NB4 (cell line): Measurements from ENCODE around the gene DICER1.
A peak's percentile ranks its signal among the peaks of the same experiment; 100 is the strongest.

Source experiments
- DNase-seq: peaks from one replicate; pipeline ENCODE4 v3.0.0; 2010; ENCODE audit warnings: low read depth
- H3K4me3 ChIP-seq: one replicate; pipeline ENCODE4 v1.5.1; 2011; ENCODE audit warnings: mild to moderate bottlenecking, low read depth, low read length, moderate library complexity
- MYC ChIP-seq: IDR thresholded peaks from 2 replicates; pipeline ENCODE4 v1.6.1; 2011; ENCODE audit warnings: low read depth, low read length
- POLR2A ChIP-seq: IDR thresholded peaks from 2 replicates; pipeline ENCODE4 v1.6.1; 2011; ENCODE audit warnings: mild to moderate bottlenecking; ENCODE audit not compliant: insufficient read length; ENCODE audit errors: extremely low read depth
- TF ChIP-seq, protein P1 (sequence below): IDR thresholded peaks from 2 replicates; pipeline ENCODE4 v1.6.1; 2011; ENCODE audit warnings: low read depth, low read length
- TF ChIP-seq, protein P2 (sequence below): IDR thresholded peaks from one replicate; pipeline ENCODE4 v1.5.1; 2012; ENCODE audit warnings: low read depth, low read length

Gene DICER1

DNA sequence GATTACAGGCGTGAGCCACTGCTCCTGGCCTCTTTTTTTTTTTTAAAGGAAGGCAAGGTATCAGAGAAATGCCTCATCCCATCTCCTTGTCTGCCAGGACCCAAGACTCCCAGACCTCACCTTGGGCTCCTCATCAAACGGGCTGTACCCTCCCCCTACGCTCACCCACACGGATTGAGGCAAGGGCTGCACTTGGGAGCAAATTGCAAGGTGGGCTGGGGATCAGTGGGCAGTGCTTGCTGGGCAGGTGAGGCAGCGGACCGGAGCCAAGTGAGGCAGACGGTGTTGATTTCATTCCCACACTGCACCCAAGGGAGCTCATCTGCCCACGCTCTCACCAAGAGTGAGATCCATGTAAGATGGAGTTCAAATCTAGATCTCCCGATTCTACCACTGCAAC, 41.0 kb upstream of the DICER1 start:
- DNase-seq = no peak
- no peak overlapping the region for H3K4me3 ChIP-seq
- TF ChIP-seq, protein P1, sequence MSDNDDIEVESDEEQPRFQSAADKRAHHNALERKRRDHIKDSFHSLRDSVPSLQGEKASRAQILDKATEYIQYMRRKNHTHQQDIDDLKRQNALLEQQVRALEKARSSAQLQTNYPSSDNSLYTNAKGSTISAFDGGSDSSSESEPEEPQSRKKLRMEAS = no peak

DNA sequence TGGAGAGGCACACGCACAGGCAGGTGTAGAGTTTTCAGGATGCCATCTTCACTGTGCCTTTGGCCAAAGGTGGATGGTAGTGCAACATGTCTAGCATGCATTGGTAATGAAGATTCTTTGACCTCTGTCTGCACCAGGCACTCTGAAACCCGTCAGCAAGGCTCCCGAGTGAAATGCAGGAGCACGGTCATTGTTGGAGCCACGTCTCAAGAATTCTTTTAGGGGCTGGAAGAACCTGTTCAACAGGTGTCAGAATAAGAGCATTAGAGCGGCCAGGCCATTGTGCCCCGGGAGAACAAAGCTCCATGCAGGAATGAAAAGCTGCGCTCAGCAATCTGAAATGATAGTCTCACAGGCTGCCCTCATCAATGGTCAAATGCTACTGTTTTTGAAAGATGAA, 40.2 kb upstream of the DICER1 start:
- no peak for DNase-seq
- TF ChIP-seq MYC (no peak), POLR2A (no peak)
- TF ChIP-seq, protein P1 = no peak
- TF ChIP-seq, protein P2, sequence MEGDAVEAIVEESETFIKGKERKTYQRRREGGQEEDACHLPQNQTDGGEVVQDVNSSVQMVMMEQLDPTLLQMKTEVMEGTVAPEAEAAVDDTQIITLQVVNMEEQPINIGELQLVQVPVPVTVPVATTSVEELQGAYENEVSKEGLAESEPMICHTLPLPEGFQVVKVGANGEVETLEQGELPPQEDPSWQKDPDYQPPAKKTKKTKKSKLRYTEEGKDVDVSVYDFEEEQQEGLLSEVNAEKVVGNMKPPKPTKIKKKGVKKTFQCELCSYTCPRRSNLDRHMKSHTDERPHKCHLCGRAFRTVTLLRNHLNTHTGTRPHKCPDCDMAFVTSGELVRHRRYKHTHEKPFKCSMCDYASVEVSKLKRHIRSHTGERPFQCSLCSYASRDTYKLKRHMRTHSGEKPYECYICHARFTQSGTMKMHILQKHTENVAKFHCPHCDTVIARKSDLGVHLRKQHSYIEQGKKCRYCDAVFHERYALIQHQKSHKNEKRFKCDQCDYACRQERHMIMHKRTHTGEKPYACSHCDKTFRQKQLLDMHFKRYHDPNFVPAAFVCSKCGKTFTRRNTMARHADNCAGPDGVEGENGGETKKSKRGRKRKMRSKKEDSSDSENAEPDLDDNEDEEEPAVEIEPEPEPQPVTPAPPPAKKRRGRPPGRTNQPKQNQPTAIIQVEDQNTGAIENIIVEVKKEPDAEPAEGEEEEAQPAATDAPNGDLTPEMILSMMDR = no peak

DNA sequence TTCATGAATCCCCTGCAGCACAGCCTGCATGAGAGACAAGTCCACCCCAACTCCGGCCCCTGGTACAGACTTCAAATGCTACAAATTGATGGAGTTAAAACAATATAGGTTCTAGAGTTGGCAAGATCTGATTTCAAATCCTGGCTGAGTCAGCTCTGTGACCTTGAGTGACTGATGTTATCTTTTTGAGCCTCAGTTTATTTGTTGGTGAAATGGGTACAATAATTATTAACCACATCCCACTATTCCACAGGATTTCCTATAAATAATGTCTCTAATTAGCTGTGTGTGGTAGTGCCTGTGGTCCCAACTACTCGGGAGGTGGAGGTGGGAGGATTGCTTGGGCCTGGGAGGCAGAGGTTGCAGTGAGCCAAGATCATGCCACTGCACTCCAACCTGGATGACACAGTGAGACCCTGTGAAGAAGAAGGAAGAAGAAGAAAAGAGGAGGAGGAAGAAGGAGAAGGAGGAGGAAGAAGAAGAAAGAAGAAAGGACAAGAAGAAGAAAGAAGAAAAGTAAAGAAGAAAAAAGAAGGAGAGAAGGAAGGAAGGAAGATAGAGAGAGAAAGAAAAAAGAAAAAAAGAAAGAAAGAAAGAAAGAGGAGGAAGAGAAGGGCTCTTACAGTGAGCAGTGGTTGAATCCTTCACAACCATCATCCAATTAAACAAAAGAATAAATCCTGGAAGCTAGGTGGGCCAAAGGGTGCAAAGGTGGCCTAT, 39.7 kb upstream of the DICER1 start:
- no peak overlapping the region for H3K4me3 ChIP-seq
- DNase-seq = no peak
- TF ChIP-seq, protein P2 = no peak
- TF ChIP-seq MYC (no peak), POLR2A (no peak)
- TF ChIP-seq, protein P1 = no peak

More for the DNA sequence above, 40.2 kb upstream of the DICER1 start:
- H3K4me3 ChIP-seq = no peak overlapping the region

DNA sequence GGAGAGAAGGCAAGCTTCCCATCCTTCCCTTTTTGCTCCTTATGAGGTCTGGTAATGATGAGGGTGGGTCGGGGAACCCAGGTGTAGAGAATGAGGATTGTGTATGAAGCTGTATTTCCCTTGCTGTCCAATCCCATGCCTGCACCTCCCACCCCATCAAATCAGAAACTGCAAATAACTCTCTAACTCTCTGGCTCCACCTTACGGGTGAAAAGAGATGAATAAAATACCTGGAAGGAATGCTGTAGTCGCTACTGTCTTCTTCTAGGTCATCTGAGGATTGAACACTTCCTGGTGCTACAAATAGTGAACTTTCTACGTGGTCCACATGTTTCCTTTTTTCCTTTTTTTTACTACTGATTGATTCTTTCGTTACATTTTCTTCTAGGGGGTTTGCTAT, 38.9 kb upstream of the DICER1 start:
- TF ChIP-seq, protein P2 = peak; percentile 39
- TF ChIP-seq, protein P1 = no peak
- TF ChIP-seq MYC (no peak), POLR2A (no peak)
- DNase-seq = peak; percentile 58
- no peak overlapping the region for H3K4me3 ChIP-seq

DNA sequence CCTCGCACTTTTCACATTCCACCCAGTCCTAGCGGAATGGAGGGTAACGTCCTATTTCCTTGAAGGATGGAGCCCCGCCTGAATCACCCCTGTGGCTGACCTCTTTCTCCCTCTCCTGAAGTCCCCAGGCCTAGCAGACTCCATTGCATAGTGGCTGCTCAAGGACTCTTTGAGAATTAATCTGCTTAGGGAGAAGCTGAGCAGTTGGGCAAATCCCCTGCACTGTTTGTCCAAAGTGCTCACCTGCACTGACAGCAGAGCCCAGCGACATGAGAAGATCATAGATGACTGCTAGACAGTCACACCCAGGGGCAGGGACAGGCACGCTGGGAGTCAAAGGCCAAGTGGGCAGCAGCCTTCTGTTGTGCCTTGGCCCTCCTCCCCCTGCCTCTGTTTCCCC, 37.7 kb upstream of the DICER1 start:
- TF ChIP-seq MYC (no peak), POLR2A (no peak)
- TF ChIP-seq, protein P1 = no peak
- TF ChIP-seq, protein P2 = no peak
- H3K4me3 ChIP-seq = no peak overlapping the region
- DNase-seq = no peak

DNA sequence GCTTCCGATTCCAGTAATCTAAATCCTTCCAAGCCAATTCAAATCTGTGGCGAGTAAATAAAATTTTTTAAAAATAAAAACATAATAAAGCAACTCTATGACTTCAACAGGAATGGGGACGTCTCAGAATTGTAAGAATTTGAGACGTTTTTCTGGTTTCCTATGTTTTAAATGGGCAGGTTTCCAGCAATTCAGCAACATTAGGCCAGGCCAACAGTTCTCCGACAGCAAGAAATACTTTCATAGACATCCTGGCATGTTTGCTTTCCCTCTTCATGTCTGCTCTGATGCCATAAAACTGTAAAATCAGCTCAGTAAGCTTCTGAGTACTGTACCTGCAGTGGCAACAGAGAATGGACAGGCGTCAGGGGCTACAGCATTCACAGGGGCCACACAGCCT, 35.8 kb upstream of the DICER1 start:
- DNase-seq = no peak
- no peak overlapping the region for H3K4me3 ChIP-seq
- TF ChIP-seq, protein P2 = no peak
- TF ChIP-seq MYC (no peak), POLR2A (no peak)
- TF ChIP-seq, protein P1 = no peak
